VCaP (cell line): Measurements from ENCODE around the gene CITED4.

Source experiments
- H3K27ac ChIP-seq: fragments of 450-650 bp; 2 replicates; pipeline ENCODE4 v1.5.1; 2017
- CTCF ChIP-seq: fragments of 450-650 bp; conservative IDR thresholded peaks from 2 replicates; pipeline ENCODE4 v1.5.1; 2017; ENCODE audit warnings: mild to moderate bottlenecking, moderate library complexity

Gene CITED4

GRCh38 chr1:40873863-40874472 is 11.8 kb upstream of the CITED4 start:
- no peak overlapping the region for H3K27ac ChIP-seq
- no peak for TF ChIP-seq CTCF

GRCh38 chr1:40872276-40872675 is 10.1 kb upstream of the CITED4 start:
- no peak for TF ChIP-seq CTCF
- no peak overlapping the region for H3K27ac ChIP-seq

- no peak overlapping the region for H3K27ac ChIP-seq
- no peak for TF ChIP-seq CTCF
Measured at GRCh38 chr1:40870135-40870728, 8.1 kb upstream of the CITED4 start.

GRCh38 chr1:40868051-40868723 is 6.0 kb upstream of the CITED4 start:
- no peak for TF ChIP-seq CTCF
- peak overlapping the region; percentile 58 for H3K27ac ChIP-seq

- peak overlapping the region; percentile 68 for H3K27ac ChIP-seq
- no peak for TF ChIP-seq CTCF
Measured at GRCh38 chr1:40861224-40862003, 749 bp downstream of the CITED4 start.

- TF ChIP-seq CTCF = no peak
- no peak overlapping the region for H3K27ac ChIP-seq
Measured at GRCh38 chr1:40860706-40861223, 1.4 kb downstream of the CITED4 start.
